GM12891 (cell line): Measurements from ENCODE around the gene CAPRIN1.

Experiments
- DNase-seq: peaks from one replicate; pipeline ENCODE4 v3.0.0; 2011; ENCODE audit warnings: low spot score; ENCODE audit not compliant: insufficient read length
- FAIRE-seq: peaks from 2 replicates; lab custom pipeline; 2011; peaks lifted over from hg19 to GRCh38; lab: Jason Lieb, UNC
- PAX5 ChIP-seq: IDR thresholded peaks from 2 replicates; pipeline ENCODE4 v1.6.1; 2011; ENCODE audit warnings: low read length, moderate library complexity, mild to moderate bottlenecking; ENCODE audit not compliant: insufficient read depth, severe bottlenecking
- POLR2A ChIP-seq: IDR thresholded peaks from 2 replicates; pipeline ENCODE4 v1.6.1; 2011; ENCODE audit warnings: low read depth, low read length, control low read depth
- POLR2AphosphoS5 ChIP-seq: IDR thresholded peaks from 2 replicates; pipeline ENCODE4 v1.6.1; 2011; ENCODE audit warnings: low read depth, low read length, control low read depth
- POU2F2 ChIP-seq: IDR thresholded peaks from 2 replicates; pipeline ENCODE4 v1.6.1; 2011; ENCODE audit warnings: low read depth, mild to moderate bottlenecking, control low read depth, low read length, moderate library complexity
- SPI1 ChIP-seq: IDR thresholded peaks from 2 replicates; pipeline ENCODE4 v1.6.1; 2011; ENCODE audit warnings: low read depth, low read length, control low read depth
- TAF1 ChIP-seq: IDR thresholded peaks from 2 replicates; pipeline ENCODE4 v1.6.1; 2011; ENCODE audit warnings: low read depth, low read length, control low read depth

CAPRIN1 gene

GRCh38 chr11:34027516-34028408, 23.8 kb upstream of the CAPRIN1 start:
- no peak for FAIRE-seq
- TF ChIP-seq SPI1: no peak
- TF ChIP-seq PAX5: no peak
- TF ChIP-seq TAF1: no peak
- no peak for TF ChIP-seq POU2F2
- TF ChIP-seq POLR2A: no peak
- DNase-seq: no peak

DNA sequence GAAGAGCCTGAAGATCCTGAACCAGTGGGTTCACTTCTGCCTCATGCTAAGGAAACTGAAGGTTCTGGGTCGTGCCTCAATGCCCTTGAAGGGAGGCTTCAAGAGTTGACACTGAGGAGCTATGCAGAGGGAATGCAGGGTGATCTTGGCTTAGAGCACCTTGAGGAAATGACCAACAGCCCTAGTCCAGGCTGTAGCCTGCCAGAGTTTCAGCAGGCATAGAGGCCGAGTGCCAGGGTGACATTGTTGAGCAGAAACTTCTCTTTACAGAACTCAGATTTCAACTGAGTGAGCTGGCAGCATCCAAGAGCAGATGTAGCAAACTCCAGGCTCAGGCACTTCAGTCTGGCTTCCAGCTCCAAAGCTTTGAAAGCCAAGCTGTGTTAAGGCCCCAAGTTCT, 23.1 kb upstream of the CAPRIN1 start:
- FAIRE-seq (no peak), DNase-seq (no peak)
- TF ChIP-seq TAF1: no peak
- no peak for TF ChIP-seq POLR2A
- TF ChIP-seq POLR2AphosphoS5: no peak
- no peak for TF ChIP-seq POU2F2
- TF ChIP-seq SPI1: no peak
- TF ChIP-seq PAX5: no peak

- FAIRE-seq (no peak), DNase-seq (no peak)
- TF ChIP-seq TAF1 (no peak), POU2F2 (no peak), SPI1 (no peak), PAX5 (no peak), POLR2AphosphoS5 (no peak), POLR2A (no peak)
Observed at GRCh38 chr11:34029176-34029575, 22.4 kb upstream of the CAPRIN1 start.

DNA sequence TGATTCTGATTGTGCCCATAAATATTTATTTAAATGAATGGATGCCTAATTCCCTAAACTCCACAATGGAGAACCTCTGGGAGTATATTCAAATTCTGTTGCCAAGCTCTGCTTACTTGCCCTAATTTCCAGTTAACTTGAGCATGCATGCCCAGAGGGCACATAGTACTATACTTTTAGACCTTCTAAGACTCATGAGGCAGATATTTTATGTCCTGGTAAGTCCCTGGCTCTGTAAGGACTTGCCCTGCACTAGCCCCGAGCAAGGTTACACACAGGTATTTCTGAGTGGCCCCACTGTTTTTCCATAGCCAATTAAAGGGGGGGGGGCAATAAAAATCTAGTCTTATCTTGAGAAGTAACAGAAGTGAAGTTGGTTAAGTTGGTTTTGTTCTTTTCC, 21.1 kb upstream of the CAPRIN1 start:
- TF ChIP-seq TAF1 (no peak), PAX5 (no peak), POLR2AphosphoS5 (no peak), POU2F2 (no peak), POLR2A (no peak), SPI1 (no peak)
- FAIRE-seq: no peak
- DNase-seq: no peak

GRCh38 chr11:34033399-34033798, 18.1 kb upstream of the CAPRIN1 start:
- no peak for DNase-seq
- TF ChIP-seq SPI1 (no peak), TAF1 (no peak), PAX5 (no peak), POU2F2 (no peak), POLR2AphosphoS5 (no peak), POLR2A (no peak)
- no peak for FAIRE-seq

- TF ChIP-seq POU2F2 (no peak), POLR2AphosphoS5 (no peak), PAX5 (no peak), SPI1 (no peak), POLR2A (no peak), TAF1 (no peak)
- FAIRE-seq (no peak), DNase-seq (no peak)
Observed at GRCh38 chr11:34034053-34034452, 17.5 kb upstream of the CAPRIN1 start.

- no peak for TF ChIP-seq POLR2A
- no peak for TF ChIP-seq TAF1
- TF ChIP-seq POLR2AphosphoS5: no peak
- no peak for TF ChIP-seq POU2F2
- DNase-seq (no peak), FAIRE-seq (no peak)
Observed at GRCh38 chr11:34036456-34036855, 15.1 kb upstream of the CAPRIN1 start.

DNA sequence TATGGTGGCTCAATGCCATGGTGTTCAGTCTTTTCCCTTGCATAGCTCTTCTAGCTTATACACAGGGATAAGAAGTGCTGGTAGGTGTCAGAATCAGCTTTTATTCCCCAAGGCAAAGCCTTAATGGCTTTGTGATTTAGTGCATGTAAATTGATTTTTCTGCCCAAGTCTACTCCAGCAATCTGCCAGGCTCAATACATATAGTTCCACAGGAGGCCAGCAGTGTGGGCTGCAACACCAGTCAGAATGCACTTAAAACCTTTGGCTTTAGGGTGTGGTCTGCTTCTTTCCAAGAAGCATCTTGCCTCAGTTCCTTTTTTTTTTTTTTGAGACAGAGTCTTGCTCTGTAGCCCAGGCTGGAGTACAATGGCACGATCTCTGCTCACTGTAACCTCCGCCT, 14.5 kb upstream of the CAPRIN1 start:
- DNase-seq (no peak), FAIRE-seq (no peak)
- no peak for TF ChIP-seq PAX5
- TF ChIP-seq POLR2A: no peak
- TF ChIP-seq TAF1: no peak
- no peak for TF ChIP-seq SPI1

GRCh38 chr11:34040571-34040970, 11.0 kb upstream of the CAPRIN1 start:
- FAIRE-seq: no peak
- no peak for DNase-seq
- TF ChIP-seq SPI1 (no peak), POLR2A (no peak)

- TF ChIP-seq POU2F2 (no peak), POLR2AphosphoS5 (no peak), SPI1 (no peak), POLR2A (no peak), PAX5 (no peak), TAF1 (no peak)
- FAIRE-seq: no peak
- DNase-seq: no peak
Observed at GRCh38 chr11:34044664-34045485, 6.7 kb upstream of the CAPRIN1 start.
